OCI-LY1 (cell line): ENCODE measurements around the gene TMEM53.

Source experiments
- H2AFZ ChIP-seq: fragments of 200-600 bp; sonication (generic), shearing (Covaris generic); 2 replicates; pipeline ENCODE4 v1.6.0; 2014; ENCODE audit warnings: antibody characterized with exemption, mild to moderate bottlenecking, low read length
- H3F3A ChIP-seq: fragments of 200-600 bp; sonication (generic), shearing (Covaris generic); 2 replicates; pipeline ENCODE4 v1.6.0; 2014; ENCODE audit warnings: mild to moderate bottlenecking, antibody characterized with exemption, low read length, moderate library complexity; ENCODE audit not compliant: insufficient read depth
- H3K27ac ChIP-seq: fragments of 200-600 bp; sonication (generic); 2 replicates; pipeline ENCODE4 v1.5.1; 2014; ENCODE audit warnings: low read length, mixed run types, mild to moderate bottlenecking, low read depth; ENCODE audit not compliant: poor library complexity, severe bottlenecking
- H3K27me3 ChIP-seq: fragments of 200-600 bp; sonication (generic); 2 replicates; pipeline ENCODE4 v1.6.0; 2014; ENCODE audit warnings: antibody characterized with exemption, mild to moderate bottlenecking, low read length, moderate library complexity; ENCODE audit not compliant: insufficient read depth
- H3K36me3 ChIP-seq: fragments of 200-600 bp; sonication (generic); 2 replicates; pipeline ENCODE4 v1.6.1; 2014; ENCODE audit warnings: mild to moderate bottlenecking, antibody characterized with exemption, low read length, moderate library complexity, mixed read lengths; ENCODE audit not compliant: insufficient read depth
- H3K4me1 ChIP-seq: fragments of 200-600 bp; sonication (generic); 2 replicates; pipeline ENCODE4 v1.5.1; 2014; ENCODE audit warnings: mild to moderate bottlenecking, low read length, moderate library complexity; ENCODE audit not compliant: insufficient read depth, severe bottlenecking
- H3K4me2 ChIP-seq: fragments of 200-600 bp; sonication (generic), shearing (Covaris generic); 2 replicates; pipeline ENCODE4 v1.6.1; 2014; ENCODE audit warnings: low read length
- H3K4me3 ChIP-seq: fragments of 200-600 bp; sonication (generic); 2 replicates; pipeline ENCODE4 v1.5.1; 2014; ENCODE audit warnings: low read length, low read depth, mild to moderate bottlenecking, mixed read lengths; ENCODE audit not compliant: poor library complexity, severe bottlenecking
- H3K79me2 ChIP-seq: fragments of 200-600 bp; shearing (Covaris generic); 2 replicates; pipeline ENCODE4 v1.6.1; 2016; ENCODE audit warnings: mixed run types, low read length, mixed read lengths; ENCODE audit not compliant: insufficient read depth
- H3K9ac ChIP-seq: fragments of 200-600 bp; sonication (generic), shearing (Covaris generic); 2 replicates; pipeline ENCODE4 v1.6.1; 2014; ENCODE audit warnings: mild to moderate bottlenecking, low read length, mixed read lengths
- H3K9me2 ChIP-seq: fragments of 200-600 bp; sonication (generic), shearing (Covaris generic); 2 replicates; pipeline ENCODE4 v1.6.1; 2014; ENCODE audit warnings: low read depth, mild to moderate bottlenecking, low read length, mixed read lengths
- H3K9me3 ChIP-seq: fragments of 200-600 bp; shearing (Covaris generic); 2 replicates; pipeline ENCODE4 v1.6.1; 2014; ENCODE audit warnings: low read length, mixed read lengths
- H4K20me1 ChIP-seq: fragments of 200-600 bp; sonication (generic), shearing (Covaris generic); 2 replicates; pipeline ENCODE4 v1.6.0; 2016; ENCODE audit warnings: mild to moderate bottlenecking, low read length; ENCODE audit not compliant: insufficient read depth
- EZH2 ChIP-seq: fragments of 200-600 bp; sonication (generic), shearing (Covaris generic); IDR thresholded peaks from 2 replicates; pipeline ENCODE4 v1.8.0; 2017; ENCODE audit warnings: borderline replicate concordance, mixed run types, mild to moderate bottlenecking, antibody characterized with exemption, low read length, moderate library complexity, mixed read lengths
- TF ChIP-seq, protein P1 (sequence below): fragments of 200-600 bp; sonication (generic), shearing (Covaris generic); IDR thresholded peaks from 2 replicates; pipeline ENCODE4 v1.5.1; 2017; ENCODE audit warnings: mild to moderate bottlenecking, antibody characterized with exemption, low read length, moderate library complexity, mixed read lengths

TMEM53 gene

DNA sequence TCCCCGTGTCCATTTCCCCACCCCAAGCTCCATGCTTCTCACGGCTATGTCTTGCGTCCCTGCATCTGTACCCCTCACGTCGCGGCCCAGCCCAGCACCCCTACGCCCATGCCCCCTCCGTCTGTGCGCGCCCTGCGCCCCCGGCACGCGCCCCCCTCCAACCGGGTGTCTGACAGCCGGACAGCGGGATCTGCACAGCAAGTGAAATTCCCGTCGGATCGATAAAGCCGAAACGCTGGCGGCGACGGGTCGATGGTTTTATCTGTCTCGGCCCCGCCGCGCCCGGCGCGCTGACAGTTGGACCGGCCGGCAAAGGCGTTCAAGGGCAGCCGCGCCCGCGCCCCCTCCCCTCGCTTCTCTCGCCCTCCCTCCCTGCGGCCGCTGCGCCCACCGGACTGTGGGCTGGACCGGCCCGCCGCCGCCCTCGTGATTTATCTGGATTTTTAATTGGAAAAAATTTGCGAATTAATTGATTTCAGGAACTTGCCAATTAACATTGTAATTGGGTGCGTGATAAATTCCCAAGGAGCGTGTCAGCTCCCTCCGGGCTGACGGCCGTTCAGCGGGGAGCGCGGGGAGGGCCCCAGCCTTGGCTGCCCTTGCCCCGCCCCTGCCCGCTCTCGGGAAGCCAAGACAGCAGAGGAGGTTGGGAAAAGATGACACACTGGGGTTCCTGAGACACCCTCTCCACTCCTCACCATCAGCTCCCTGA lies 57.1 kb downstream of the TMEM53 start:
- Histone ChIP-seq H3K27me3 (no peaks in the 10 kb centered on the region), H2AFZ (no peak overlapping the region), H3K79me2 (no peaks in the 10 kb centered on the region), H3K4me2 (no peak overlapping the region), H3K4me3 (no peak overlapping the region), H3K27ac (no peak overlapping the region), H3K9me2 (no peaks in the 10 kb centered on the region), H3K4me1 (no peaks in the 10 kb centered on the region), H3F3A (no peaks in the 10 kb centered on the region), H3K9me3 (no peaks in the 10 kb centered on the region), H4K20me1 (no peaks in the 10 kb centered on the region), H3K36me3 (no peaks in the 10 kb centered on the region), H3K9ac (no peak overlapping the region)
- TF ChIP-seq, protein P1, sequence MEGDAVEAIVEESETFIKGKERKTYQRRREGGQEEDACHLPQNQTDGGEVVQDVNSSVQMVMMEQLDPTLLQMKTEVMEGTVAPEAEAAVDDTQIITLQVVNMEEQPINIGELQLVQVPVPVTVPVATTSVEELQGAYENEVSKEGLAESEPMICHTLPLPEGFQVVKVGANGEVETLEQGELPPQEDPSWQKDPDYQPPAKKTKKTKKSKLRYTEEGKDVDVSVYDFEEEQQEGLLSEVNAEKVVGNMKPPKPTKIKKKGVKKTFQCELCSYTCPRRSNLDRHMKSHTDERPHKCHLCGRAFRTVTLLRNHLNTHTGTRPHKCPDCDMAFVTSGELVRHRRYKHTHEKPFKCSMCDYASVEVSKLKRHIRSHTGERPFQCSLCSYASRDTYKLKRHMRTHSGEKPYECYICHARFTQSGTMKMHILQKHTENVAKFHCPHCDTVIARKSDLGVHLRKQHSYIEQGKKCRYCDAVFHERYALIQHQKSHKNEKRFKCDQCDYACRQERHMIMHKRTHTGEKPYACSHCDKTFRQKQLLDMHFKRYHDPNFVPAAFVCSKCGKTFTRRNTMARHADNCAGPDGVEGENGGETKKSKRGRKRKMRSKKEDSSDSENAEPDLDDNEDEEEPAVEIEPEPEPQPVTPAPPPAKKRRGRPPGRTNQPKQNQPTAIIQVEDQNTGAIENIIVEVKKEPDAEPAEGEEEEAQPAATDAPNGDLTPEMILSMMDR, result no peak
- no peak for TF ChIP-seq EZH2

DNA sequence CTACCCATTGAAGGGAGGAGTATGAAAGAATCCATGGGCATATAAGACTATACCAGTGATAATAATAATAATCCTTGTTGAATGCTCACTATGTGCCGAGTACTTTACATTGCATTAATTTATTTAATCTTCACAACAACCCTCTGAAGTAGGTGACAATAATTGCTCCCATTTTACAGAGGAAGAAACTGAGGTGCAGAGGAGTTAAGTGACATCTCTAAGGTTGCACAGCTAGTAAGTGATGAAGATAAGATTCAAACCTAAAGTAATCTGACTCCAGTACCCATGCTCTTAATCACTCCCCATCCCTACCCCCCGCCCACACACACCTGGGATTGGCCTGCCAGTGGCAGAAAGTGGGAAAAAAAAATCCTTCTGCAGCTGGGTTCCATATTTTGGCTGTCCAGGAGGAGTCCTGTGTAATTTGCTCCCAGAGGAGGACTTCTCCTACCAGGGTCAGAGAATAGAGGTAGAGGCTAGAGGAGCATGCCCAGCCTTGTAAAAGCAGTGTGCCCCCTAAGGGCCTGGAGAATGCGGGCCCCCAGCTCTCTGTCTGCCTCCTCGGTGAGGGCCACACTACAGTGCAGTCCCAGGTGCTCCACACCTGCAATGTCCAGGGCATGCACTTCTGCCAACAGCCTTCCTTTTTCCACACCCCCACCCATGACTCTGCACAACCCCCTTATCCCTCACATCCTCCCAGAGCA lies 57.8 kb downstream of the TMEM53 start:
- Histone ChIP-seq H4K20me1 (no peaks in the 10 kb centered on the region), H3K4me2 (no peak overlapping the region), H3K27ac (no peak overlapping the region), H3K27me3 (no peaks in the 10 kb centered on the region), H3K9ac (no peak overlapping the region), H3K9me2 (no peaks in the 10 kb centered on the region), H3K79me2 (no peaks in the 10 kb centered on the region), H2AFZ (no peak overlapping the region), H3K36me3 (no peaks in the 10 kb centered on the region), H3F3A (no peaks in the 10 kb centered on the region), H3K4me1 (no peaks in the 10 kb centered on the region), H3K4me3 (no peak overlapping the region), H3K9me3 (no peaks in the 10 kb centered on the region)
- TF ChIP-seq, protein P1, result no peak
- no peak for TF ChIP-seq EZH2

DNA sequence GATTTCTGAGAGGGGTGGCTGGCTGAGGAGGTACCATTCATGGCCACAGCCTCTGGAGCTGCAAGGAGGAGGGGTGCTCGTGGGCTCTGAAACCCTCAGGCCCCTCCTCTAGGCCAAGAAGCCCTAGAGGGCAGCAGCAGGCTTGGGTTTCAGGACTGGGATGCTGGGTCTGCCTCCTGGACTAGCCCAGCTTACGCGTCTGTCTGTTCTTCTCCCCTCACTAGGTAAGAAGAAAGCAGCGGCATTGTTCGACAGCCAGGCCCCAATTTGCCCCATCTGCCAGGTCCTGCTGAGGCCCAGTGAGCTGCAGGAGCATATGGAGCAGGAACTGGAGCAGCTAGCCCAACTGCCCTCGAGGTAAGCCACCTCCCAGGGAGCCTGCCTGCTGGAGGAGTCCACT lies 60.3 kb downstream of the TMEM53 start:
- no peak overlapping the region for H2AFZ ChIP-seq
- H3K79me2 ChIP-seq, result no peaks in the 10 kb centered on the region
- H3K4me3 ChIP-seq, result no peak overlapping the region
- H3K27ac ChIP-seq, result no peak overlapping the region
- H3F3A ChIP-seq, result no peaks in the 10 kb centered on the region
- no peaks in the 10 kb centered on the region for H4K20me1 ChIP-seq
- TF ChIP-seq, protein P1, result no peak
- no peak for TF ChIP-seq EZH2
- H3K9me3 ChIP-seq, result no peaks in the 10 kb centered on the region
- no peak overlapping the region for H3K4me2 ChIP-seq
- H3K27me3 ChIP-seq, result no peaks in the 10 kb centered on the region
- H3K9ac ChIP-seq, result no peak overlapping the region
- H3K4me1 ChIP-seq, result no peaks in the 10 kb centered on the region
- H3K36me3 ChIP-seq, result no peaks in the 10 kb centered on the region
- no peaks in the 10 kb centered on the region for H3K9me2 ChIP-seq
